WTC11 (cell line): ENCODE data around the gene MRAS.

Experiments
- ATF2 ChIP-seq: sonication (generic); formaldehyde crosslinking; IDR thresholded peaks from 2 replicates; pipeline ENCODE4 v1.8.1; 2022; ENCODE audit warnings: low read depth, missing genetic modification reagents, borderline replicate concordance
- CTCF ChIP-seq: fragments of 200-600 bp; IDR thresholded peaks from 2 replicates; pipeline ENCODE4 v1.8.0; 2022; ENCODE audit warnings: antibody characterized with exemption
- GTF2I ChIP-seq: fragments of 250-450 bp; sonication (Bioruptor Pico); conservative IDR thresholded peaks from 2 replicates; pipeline ENCODE4 v1.4.0; 2021; ENCODE audit warnings: mild to moderate bottlenecking
- HMGXB4 ChIP-seq: sonication (generic); formaldehyde crosslinking; IDR thresholded peaks from 2 replicates; pipeline ENCODE4 v1.8.1; 2023; ENCODE audit warnings: mild to moderate bottlenecking, moderate library complexity, missing genetic modification reagents
- MLX ChIP-seq: sonication (generic); formaldehyde crosslinking; IDR thresholded peaks from 2 replicates; pipeline ENCODE4 v1.8.1; 2023; ENCODE audit warnings: mild to moderate bottlenecking, missing genetic modification reagents, moderate library complexity
- SP1 ChIP-seq: sonication (generic); formaldehyde crosslinking; conservative IDR thresholded peaks from 2 replicates; pipeline ENCODE4 v1.8.1; 2022; ENCODE audit warnings: missing genetic modification reagents
- TEAD1 ChIP-seq: sonication (generic); formaldehyde crosslinking; IDR thresholded peaks from 2 replicates; pipeline ENCODE4 v1.8.0; 2022; ENCODE audit warnings: mild to moderate bottlenecking, missing genetic modification reagents

- no peak for TF ChIP-seq GTF2I
- TF ChIP-seq SP1 (CRISPR knock-in tag) = no peak
- TF ChIP-seq MLX (CRISPR knock-in tag) = no peak
- TF ChIP-seq ATF2 (CRISPR knock-in tag) = no peak
- TF ChIP-seq HMGXB4 (CRISPR knock-in tag) = no peak
- no peak for TF ChIP-seq TEAD1
- TF ChIP-seq CTCF = no peak
These were observed 87.5 kb downstream of the MRAS start for GRCh38 chr3:138435840-138436239.
